ENCODE data around the gene OSBPL5.

The OSBPL5 gene

GRCh38 chr11:3107608-3108182 is 57.4 kb downstream of the OSBPL5 start:
- Histone ChIP-seq H3K4me1 (ENCODE audit: control insufficient read depth, insufficient read depth, low read depth, low read length) (peaks cover 2% of the 10 kb centered on the region), H2AK5ac (ENCODE audit: low read length, severe bottlenecking) (no peak overlapping the region), H2BK15ac (ENCODE audit: low read depth, poor library complexity, severe bottlenecking) (no peak overlapping the region), H3K9me3 (ENCODE audit: control insufficient read depth, low read length) (no peaks in the 10 kb centered on the region), H3K4me3 (ENCODE audit: insufficient read depth in 1 of 2, low read depth in 1 of 2, low read length in 2 of 2) (no peak overlapping the region), H3K79me1 (replicated peaks; ENCODE audit: low read length, poor library complexity, severe bottlenecking) (no peaks in the 10 kb centered on the region), H3K4ac (ENCODE audit: low read depth in 1 of 2, low read length in 2 of 2) (no peak overlapping the region), H2BK120ac (ENCODE audit: low read depth, low read length) (no peak overlapping the region), H2AFZ (ENCODE audit: low read depth, low read length) (no peak overlapping the region), H4K91ac (ENCODE audit: low read length) (no peak overlapping the region), H3K36me3 (ENCODE audit: control insufficient read depth in 1 of 2, insufficient read depth in 2 of 2, low read depth in 1 of 2, low read length in 2 of 2) (peaks cover 27 to 73% of the 10 kb centered on the region in 2 experiments), H3K27me3 (ENCODE audit: control insufficient read depth in 1 of 2, insufficient read depth in 1 of 2, low read length in 2 of 2) (no peaks in the 10 kb centered on the region), H2BK12ac (ENCODE audit: low read length in 2 of 2) (peak overlapping the region in 1 of 2 experiments; percentile 45), H3K14ac (ENCODE audit: low read length in 2 of 2) (no peak overlapping the region), H3K27ac (ENCODE audit: low read length, poor library complexity, severe bottlenecking) (no peak overlapping the region), H3K9ac (ENCODE audit: low read length) (no peak overlapping the region), H3K18ac (ENCODE audit: low read depth in 1 of 2, low read length in 2 of 2) (no peak overlapping the region), H3K4me2 (ENCODE audit: low read length, poor library complexity, severe bottlenecking) (no peak overlapping the region), H3K23ac (ENCODE audit: low read length in 2 of 2) (no peak overlapping the region), H2BK5ac (ENCODE audit: low read depth, low read length, poor library complexity, severe bottlenecking) (no peak overlapping the region), H4K8ac (ENCODE audit: low read length) (no peak overlapping the region)
- DNase-seq: no peak
- WGBS: 95% methylated on average over 21 of the region's 21 CpGs

GRCh38 chr11:3106736-3107524 is 58.2 kb downstream of the OSBPL5 start:
- Histone ChIP-seq H2BK12ac (ENCODE audit: low read length in 2 of 2) (no peak overlapping the region), H4K91ac (ENCODE audit: low read length) (no peak overlapping the region), H3K18ac (ENCODE audit: low read depth in 1 of 2, low read length in 2 of 2) (no peak overlapping the region), H3K9me3 (ENCODE audit: control insufficient read depth, low read length) (no peaks in the 10 kb centered on the region), H2AFZ (ENCODE audit: low read depth, low read length) (no peak overlapping the region), H3K23ac (ENCODE audit: low read length in 2 of 2) (no peak overlapping the region), H2BK15ac (ENCODE audit: low read depth, poor library complexity, severe bottlenecking) (no peak overlapping the region), H3K27me3 (ENCODE audit: control insufficient read depth in 1 of 2, insufficient read depth in 1 of 2, low read length in 2 of 2) (no peaks in the 10 kb centered on the region), H3K79me1 (replicated peaks; ENCODE audit: low read length, poor library complexity, severe bottlenecking) (no peaks in the 10 kb centered on the region), H2BK120ac (ENCODE audit: low read depth, low read length) (no peak overlapping the region), H3K4me2 (ENCODE audit: low read length, poor library complexity, severe bottlenecking) (no peak overlapping the region), H3K4me1 (ENCODE audit: control insufficient read depth, insufficient read depth, low read depth, low read length) (peaks cover 2% of the 10 kb centered on the region), H2AK5ac (ENCODE audit: low read length, severe bottlenecking) (no peak overlapping the region), H3K4me3 (ENCODE audit: insufficient read depth in 1 of 2, low read depth in 1 of 2, low read length in 2 of 2) (no peak overlapping the region), H3K27ac (ENCODE audit: low read length, poor library complexity, severe bottlenecking) (no peak overlapping the region), H3K36me3 (ENCODE audit: control insufficient read depth in 1 of 2, insufficient read depth in 2 of 2, low read depth in 1 of 2, low read length in 2 of 2) (peaks cover 28 to 79% of the 10 kb centered on the region in 2 experiments), H3K14ac (ENCODE audit: low read length in 2 of 2) (no peak overlapping the region), H2BK5ac (ENCODE audit: low read depth, low read length, poor library complexity, severe bottlenecking) (no peak overlapping the region), H4K8ac (ENCODE audit: low read length) (no peak overlapping the region), H3K9ac (ENCODE audit: low read length) (no peak overlapping the region), H3K4ac (ENCODE audit: low read depth in 1 of 2, low read length in 2 of 2) (no peak overlapping the region)
- WGBS: 92% methylated on average over 21 of the region's 21 CpGs
- no peak for DNase-seq

DNA sequence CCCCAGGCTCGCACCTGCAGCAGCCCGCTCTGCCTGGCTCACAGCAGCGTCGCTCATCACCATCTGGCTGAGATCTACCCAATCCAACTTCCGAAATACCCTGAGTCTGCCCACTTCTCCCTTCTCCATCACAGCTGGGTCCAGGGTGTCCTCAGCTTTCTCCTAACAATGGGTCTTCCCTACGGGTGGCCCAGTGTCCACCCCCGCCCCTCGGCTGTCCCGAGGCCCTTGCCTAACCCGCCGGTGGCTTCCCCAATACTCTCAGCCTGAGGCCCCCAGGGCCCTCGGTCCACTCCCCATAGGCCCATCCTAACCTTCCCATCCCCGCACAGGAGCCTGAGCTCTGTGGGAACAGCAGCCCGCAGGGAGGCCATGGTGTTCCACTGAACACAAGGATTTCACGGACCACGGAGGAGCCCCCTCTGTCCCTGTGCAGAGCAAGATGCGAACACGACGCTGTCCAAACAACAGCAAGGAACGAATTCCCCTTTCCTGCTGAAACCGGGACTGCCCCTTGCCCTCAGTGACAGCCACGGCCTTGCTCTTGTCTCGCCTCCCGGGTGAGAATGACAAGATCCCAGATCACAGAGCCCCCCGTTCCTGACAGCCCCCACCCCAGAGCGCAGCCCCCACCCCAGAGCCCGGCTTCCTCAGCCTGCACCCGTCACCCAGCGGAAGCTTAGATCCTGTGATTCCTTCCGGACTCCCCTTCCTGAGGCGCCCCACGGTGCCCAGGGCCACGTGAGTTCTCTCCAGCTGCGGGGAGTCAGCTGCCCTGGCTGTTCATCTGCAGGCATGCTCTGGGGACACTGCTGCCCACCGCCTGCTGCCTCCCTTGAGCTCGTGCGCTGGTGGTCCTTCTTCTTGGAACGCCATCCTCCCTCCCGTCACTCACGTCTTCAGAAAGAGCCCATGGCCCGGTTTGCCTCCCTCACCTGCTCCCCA is 59.0 kb downstream of the OSBPL5 start:
- no peaks in the 10 kb centered on the region for H3K79me1 ChIP-seq (replicated peaks; ENCODE audit: low read length, poor library complexity, severe bottlenecking)
- no peak overlapping the region for H2AFZ ChIP-seq (ENCODE audit: low read depth, low read length)
- no peak overlapping the region for H3K9ac ChIP-seq (ENCODE audit: low read length)
- H3K27ac ChIP-seq (ENCODE audit: low read length, poor library complexity, severe bottlenecking): no peak overlapping the region
- no peaks in the 10 kb centered on the region for H3K27me3 ChIP-seq (ENCODE audit: control insufficient read depth in 1 of 2, insufficient read depth in 1 of 2, low read length in 2 of 2)
- no peak overlapping the region for H2BK12ac ChIP-seq (ENCODE audit: low read length in 2 of 2)
- no peak overlapping the region for H2BK5ac ChIP-seq (ENCODE audit: low read depth, low read length, poor library complexity, severe bottlenecking)
- no peak overlapping the region for H3K18ac ChIP-seq (ENCODE audit: low read depth in 1 of 2, low read length in 2 of 2)
- no peak overlapping the region for H3K4me2 ChIP-seq (ENCODE audit: low read length, poor library complexity, severe bottlenecking)
- no peak overlapping the region for H2BK15ac ChIP-seq (ENCODE audit: low read depth, poor library complexity, severe bottlenecking)
- H3K14ac ChIP-seq (ENCODE audit: low read length in 2 of 2): no peak overlapping the region
- no peak overlapping the region for H3K23ac ChIP-seq (ENCODE audit: low read length in 2 of 2)
- no peak overlapping the region for H4K8ac ChIP-seq (ENCODE audit: low read length)
- no peak overlapping the region for H3K4ac ChIP-seq (ENCODE audit: low read depth in 1 of 2, low read length in 2 of 2)
- no peak for DNase-seq
- H3K4me1 ChIP-seq (ENCODE audit: control insufficient read depth, insufficient read depth, low read depth, low read length): peaks cover 3% of the 10 kb centered on the region
- WGBS: 94% methylated on average over 38 of the region's 41 CpGs
- no peaks in the 10 kb centered on the region for H3K9me3 ChIP-seq (ENCODE audit: control insufficient read depth, low read length)
- peaks cover 32 to 86% of the 10 kb centered on the region in 2 experiments for H3K36me3 ChIP-seq (ENCODE audit: control insufficient read depth in 1 of 2, insufficient read depth in 2 of 2, low read depth in 1 of 2, low read length in 2 of 2)
- no peak overlapping the region for H3K4me3 ChIP-seq (ENCODE audit: insufficient read depth in 1 of 2, low read depth in 1 of 2, low read length in 2 of 2)
- H4K91ac ChIP-seq (ENCODE audit: low read length): no peak overlapping the region
- no peak overlapping the region for H2AK5ac ChIP-seq (ENCODE audit: low read length, severe bottlenecking)
- no peak overlapping the region for H2BK120ac ChIP-seq (ENCODE audit: low read depth, low read length)

All from mesenchymal stem cell (in vitro differentiated cells and primary cell).